Right atrium auricular region (tissue), 2 donors: ENCODE data around the gene DAGLA. TPM values are rescaled to one million over a fixed set of nuclear protein-coding genes. Genes with fewer than 3 reads are reported as not detected.

Source experiments
- DNase-seq: peaks from one replicate; pipeline ENCODE4 v3.0.0-alpha.2; 2019; ENCODE audit warnings: low spot score
- H3K27ac ChIP-seq, 2 donors: fragments of 200-600 bp; sonication (generic); 1 replicate in 1 of 2; 2 replicates in 1 of 2; pipeline ENCODE4 v1.5.1; 2016 to 2019
- H3K27me3 ChIP-seq, 2 donors: fragments of 200-600 bp; sonication (generic); one replicate each; pipeline versions ENCODE4 v1.5.1 to v1.6.0; 2017 to 2019
- H3K36me3 ChIP-seq: fragments of 200-600 bp; sonication (generic); one replicate; pipeline ENCODE4 v1.5.1; 2016
- H3K4me1 ChIP-seq, 2 donors: fragments of 200-600 bp; sonication (generic); one replicate each; pipeline versions ENCODE4 v1.5.1 to v1.6.0; 2017 to 2019
- H3K4me3 ChIP-seq, 2 donors: fragments of 200-600 bp; sonication (generic); 1 replicate in 1 of 2; 2 replicates in 1 of 2; pipeline ENCODE4 v1.5.1; 2017 to 2019; ENCODE audit warnings: mild to moderate bottlenecking in 1 of 2, moderate library complexity in 1 of 2
- H3K9me3 ChIP-seq, 2 donors: fragments of 200-600 bp; sonication (generic); one replicate each; pipeline ENCODE4 v1.5.1; 2019
- total RNA-seq, 2 donors: library from RNA; depleted of rRNA; stranded (reverse); fragments of >200 nt; gene quantifications; one replicate each; pipeline ENCODE4 v1.1.0, GENCODE V29; 2016
- TF ChIP-seq, protein P1 (sequence below), 2 donors: fragments of 200-600 bp; sonication (generic); IDR thresholded peaks; one replicate each; pipeline ENCODE4 v1.5.1; 2019; ENCODE audit warnings: antibody characterized with exemption in 2 of 2

The DAGLA gene
- total RNA-seq, 2 donors from 2014 or later, result 3.9 to 5.7 TPM

DNA sequence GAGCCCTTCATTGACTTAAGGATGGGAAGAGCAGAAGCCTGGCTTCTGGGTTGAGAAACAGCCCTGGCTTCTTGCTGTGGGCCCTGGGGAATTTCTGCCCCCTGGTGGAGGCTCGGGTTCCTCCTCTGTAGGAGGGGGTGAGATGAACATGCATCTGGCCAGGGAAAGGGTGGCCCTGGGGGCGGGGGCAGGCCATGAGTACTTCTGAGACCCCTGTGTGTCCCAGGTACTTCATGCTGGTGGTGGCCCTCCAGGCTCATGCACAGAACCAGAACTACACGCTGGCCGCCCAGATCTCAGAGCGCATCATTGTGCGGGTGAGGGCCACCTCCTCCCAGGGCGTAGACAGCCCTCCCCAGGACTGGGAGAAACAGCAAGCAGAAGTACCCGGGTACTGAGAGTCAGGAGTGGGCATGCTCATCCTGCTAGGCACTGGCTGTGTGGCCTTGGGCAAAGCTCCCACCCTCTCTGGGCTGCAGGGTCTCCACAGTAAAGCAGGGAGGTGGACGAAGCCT lies 96.4 kb downstream of the DAGLA start:
- Histone ChIP-seq H3K36me3 (no peaks in the 10 kb centered on the region), H3K4me1 (peaks cover 0 to 10% of the 10 kb centered on the region in 2 donors), H3K9me3 (no peaks in the 10 kb centered on the region), H3K4me3 (no peak overlapping the region), H3K27me3 (no peaks in the 10 kb centered on the region), H3K27ac (no peak overlapping the region)
- DNase-seq, result no peak
- TF ChIP-seq, protein P1, sequence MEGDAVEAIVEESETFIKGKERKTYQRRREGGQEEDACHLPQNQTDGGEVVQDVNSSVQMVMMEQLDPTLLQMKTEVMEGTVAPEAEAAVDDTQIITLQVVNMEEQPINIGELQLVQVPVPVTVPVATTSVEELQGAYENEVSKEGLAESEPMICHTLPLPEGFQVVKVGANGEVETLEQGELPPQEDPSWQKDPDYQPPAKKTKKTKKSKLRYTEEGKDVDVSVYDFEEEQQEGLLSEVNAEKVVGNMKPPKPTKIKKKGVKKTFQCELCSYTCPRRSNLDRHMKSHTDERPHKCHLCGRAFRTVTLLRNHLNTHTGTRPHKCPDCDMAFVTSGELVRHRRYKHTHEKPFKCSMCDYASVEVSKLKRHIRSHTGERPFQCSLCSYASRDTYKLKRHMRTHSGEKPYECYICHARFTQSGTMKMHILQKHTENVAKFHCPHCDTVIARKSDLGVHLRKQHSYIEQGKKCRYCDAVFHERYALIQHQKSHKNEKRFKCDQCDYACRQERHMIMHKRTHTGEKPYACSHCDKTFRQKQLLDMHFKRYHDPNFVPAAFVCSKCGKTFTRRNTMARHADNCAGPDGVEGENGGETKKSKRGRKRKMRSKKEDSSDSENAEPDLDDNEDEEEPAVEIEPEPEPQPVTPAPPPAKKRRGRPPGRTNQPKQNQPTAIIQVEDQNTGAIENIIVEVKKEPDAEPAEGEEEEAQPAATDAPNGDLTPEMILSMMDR (IDR thresholded peaks at IDR 0.05), result peak; percentile 26 to 59

- peak overlapping the region in 1 of 2 donors; percentile 21 for H3K4me3 ChIP-seq
- peaks cover 0 to 10% of the 10 kb centered on the region in 2 donors for H3K4me1 ChIP-seq
- H3K27me3 ChIP-seq, result no peaks in the 10 kb centered on the region
- no peak for DNase-seq
- no peaks in the 10 kb centered on the region for H3K36me3 ChIP-seq
- no peaks in the 10 kb centered on the region for H3K9me3 ChIP-seq
- TF ChIP-seq, protein P1 (IDR thresholded peaks at IDR 0.05), result no peak
- no peak overlapping the region for H3K27ac ChIP-seq
Measured at GRCh38 chr11:61777234-61778090, 97.3 kb downstream of the DAGLA start.

GRCh38 chr11:61778357-61778886 lies 98.2 kb downstream of the DAGLA start:
- H3K4me3 ChIP-seq, result no peak overlapping the region
- no peaks in the 10 kb centered on the region for H3K27me3 ChIP-seq
- H3K4me1 ChIP-seq, result peaks cover 0 to 10% of the 10 kb centered on the region in 2 donors
- no peak overlapping the region for H3K27ac ChIP-seq
- TF ChIP-seq, protein P1 (IDR thresholded peaks at IDR 0.05), result no peak
- H3K9me3 ChIP-seq, result no peaks in the 10 kb centered on the region
- no peak for DNase-seq
- H3K36me3 ChIP-seq, result no peaks in the 10 kb centered on the region

DNA sequence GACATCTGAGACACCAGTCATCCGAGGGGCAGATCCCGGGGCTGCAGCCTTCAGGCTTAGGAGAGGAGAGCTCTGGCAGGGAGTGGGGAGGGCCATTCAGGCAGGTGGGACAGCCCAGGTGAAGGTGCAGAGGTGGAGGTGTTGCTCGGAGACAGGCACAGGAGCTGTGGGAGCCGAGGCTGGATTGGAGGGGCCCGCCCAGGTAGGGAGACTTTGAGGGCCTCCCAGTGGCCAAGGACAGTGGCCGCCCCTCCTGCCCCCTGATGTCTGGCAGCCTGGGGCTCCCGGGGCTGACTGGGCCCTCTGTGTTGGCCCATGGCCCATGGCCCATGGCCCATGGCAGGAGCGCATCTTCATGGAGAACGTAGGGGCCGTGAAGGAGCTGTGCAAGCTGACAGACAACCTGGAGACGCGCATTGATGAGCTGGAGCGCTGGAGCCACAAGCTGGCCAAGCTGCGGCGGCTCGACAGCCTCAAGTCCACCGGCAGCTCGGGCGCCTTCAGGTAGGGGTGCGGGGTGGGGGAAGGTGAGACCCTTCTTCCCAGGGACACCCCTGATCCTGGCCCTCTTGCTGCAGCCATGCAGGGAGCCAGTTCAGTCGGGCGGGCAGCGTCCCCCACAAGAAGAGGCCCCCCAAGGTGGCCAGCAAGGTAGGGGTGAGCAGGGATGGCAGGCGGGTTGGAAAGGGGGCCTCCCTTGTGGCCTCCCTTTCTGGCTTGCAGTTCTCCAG lies 98.9 kb downstream of the DAGLA start:
- Histone ChIP-seq H3K9me3 (no peaks in the 10 kb centered on the region), H3K4me3 (no peak overlapping the region), H3K27ac (no peak overlapping the region), H3K4me1 (peaks cover 0 to 10% of the 10 kb centered on the region in 2 donors), H3K27me3 (no peaks in the 10 kb centered on the region), H3K36me3 (no peaks in the 10 kb centered on the region)
- TF ChIP-seq, protein P1 (IDR thresholded peaks at IDR 0.05), result no peak
- DNase-seq, result no peak

DNA sequence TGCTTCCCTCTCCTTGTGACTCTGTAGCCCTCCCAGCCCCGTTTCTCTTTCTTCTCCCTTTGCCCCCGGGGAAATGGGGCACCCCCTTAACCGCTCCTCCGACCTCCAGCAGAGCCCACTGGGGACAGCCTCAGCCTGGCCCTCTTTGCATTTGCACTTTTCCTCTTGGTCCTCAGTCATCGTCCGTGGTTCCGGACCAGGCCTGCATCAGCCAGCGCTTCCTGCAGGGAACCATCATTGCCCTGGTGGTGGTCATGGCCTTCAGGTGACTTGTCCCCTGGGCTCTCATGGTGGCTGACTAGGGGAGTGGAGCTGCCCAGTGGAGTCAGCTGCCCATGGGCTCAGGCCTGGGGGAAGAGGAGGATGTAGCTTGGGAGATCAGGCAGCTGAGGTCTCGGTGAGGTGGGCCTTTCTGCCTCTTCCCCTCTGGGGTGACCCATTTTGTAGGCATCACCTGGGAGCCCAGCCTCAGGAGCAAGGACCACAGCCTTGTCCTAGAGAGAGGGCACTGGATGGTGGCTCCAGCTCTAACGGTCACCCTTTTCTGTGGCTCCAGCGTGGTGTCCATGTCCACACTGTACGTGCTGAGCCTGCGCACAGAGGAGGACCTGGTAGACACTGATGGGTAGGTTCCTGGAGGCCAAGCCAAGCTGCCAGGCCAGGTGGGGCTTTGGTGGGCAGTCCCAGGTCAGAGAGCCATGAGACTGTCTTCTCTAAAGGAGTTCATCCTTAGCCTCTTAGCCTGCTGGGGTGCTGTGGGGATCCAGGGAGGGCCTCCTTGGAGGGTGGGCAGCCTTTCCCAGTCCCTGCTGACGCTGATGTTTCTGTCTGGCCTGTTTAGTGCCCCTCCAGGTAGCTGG lies 99.7 kb downstream of the DAGLA start:
- peaks cover 0 to 10% of the 10 kb centered on the region in 2 donors for H3K4me1 ChIP-seq
- no peak for DNase-seq

More for the DNA sequence above, 99.7 kb downstream of the DAGLA start:
- H3K9me3 ChIP-seq, result no peaks in the 10 kb centered on the region
- TF ChIP-seq, protein P1 (IDR thresholded peaks at IDR 0.05), result no peak
- H3K27me3 ChIP-seq, result no peaks in the 10 kb centered on the region
- H3K27ac ChIP-seq, result no peak overlapping the region
- H3K4me3 ChIP-seq, result no peak overlapping the region
- no peaks in the 10 kb centered on the region for H3K36me3 ChIP-seq
